ENCODE results near the gene NKAIN4. TPM values are rescaled to one million over a fixed set of nuclear protein-coding genes. Genes with fewer than 3 reads are reported as not detected.
"Not testable (repeated sequence)": the region's sequence is repeated elsewhere in the genome, so short reads cannot be mapped to it uniquely, and the experiment has no call there.

Gene NKAIN4
- total RNA-seq, 4 donors from 2014 or later = not detected

DNA sequence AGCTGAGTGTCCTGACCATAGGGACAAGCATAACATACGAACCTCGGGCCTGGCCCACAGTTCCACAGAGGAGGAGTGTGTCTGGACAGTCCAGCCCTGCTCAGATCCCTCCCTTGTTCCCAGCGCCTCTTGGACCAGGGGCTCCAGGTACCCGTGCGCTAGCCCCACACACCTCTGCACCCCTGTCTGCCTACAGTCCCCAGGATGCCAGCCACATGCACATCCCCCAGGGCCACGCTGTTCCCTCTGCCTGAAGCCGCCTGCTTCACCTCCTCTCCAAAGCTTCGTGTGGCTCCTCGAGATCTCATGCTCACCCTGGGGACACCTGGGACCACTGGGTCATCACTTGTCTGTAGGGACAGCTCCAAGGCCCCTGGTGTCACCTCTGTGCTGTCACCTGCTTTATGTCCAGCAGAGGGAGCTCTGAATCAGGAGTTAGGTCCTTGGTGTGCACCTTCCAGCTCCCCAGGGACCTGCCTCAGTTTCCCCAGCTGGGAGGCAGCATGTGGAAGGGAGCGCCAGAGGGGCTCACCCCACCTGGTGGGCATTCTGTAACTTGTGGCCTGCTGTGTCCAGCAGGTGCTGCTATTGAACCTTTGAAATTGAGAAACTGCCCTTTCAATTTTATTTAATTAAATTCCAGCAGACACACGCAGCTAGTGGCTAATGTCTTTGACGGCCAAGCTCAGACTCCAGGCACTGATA lies 31.0 kb downstream of the NKAIN4 start:
- TF ChIP-seq, protein P1, sequence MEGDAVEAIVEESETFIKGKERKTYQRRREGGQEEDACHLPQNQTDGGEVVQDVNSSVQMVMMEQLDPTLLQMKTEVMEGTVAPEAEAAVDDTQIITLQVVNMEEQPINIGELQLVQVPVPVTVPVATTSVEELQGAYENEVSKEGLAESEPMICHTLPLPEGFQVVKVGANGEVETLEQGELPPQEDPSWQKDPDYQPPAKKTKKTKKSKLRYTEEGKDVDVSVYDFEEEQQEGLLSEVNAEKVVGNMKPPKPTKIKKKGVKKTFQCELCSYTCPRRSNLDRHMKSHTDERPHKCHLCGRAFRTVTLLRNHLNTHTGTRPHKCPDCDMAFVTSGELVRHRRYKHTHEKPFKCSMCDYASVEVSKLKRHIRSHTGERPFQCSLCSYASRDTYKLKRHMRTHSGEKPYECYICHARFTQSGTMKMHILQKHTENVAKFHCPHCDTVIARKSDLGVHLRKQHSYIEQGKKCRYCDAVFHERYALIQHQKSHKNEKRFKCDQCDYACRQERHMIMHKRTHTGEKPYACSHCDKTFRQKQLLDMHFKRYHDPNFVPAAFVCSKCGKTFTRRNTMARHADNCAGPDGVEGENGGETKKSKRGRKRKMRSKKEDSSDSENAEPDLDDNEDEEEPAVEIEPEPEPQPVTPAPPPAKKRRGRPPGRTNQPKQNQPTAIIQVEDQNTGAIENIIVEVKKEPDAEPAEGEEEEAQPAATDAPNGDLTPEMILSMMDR (IDR thresholded peaks at IDR 0.05) = no peak
- no peak for ATAC-seq (ENCODE audit: low FRiP score)
- DNase-seq (ENCODE audit: low spot score) = no peak

DNA sequence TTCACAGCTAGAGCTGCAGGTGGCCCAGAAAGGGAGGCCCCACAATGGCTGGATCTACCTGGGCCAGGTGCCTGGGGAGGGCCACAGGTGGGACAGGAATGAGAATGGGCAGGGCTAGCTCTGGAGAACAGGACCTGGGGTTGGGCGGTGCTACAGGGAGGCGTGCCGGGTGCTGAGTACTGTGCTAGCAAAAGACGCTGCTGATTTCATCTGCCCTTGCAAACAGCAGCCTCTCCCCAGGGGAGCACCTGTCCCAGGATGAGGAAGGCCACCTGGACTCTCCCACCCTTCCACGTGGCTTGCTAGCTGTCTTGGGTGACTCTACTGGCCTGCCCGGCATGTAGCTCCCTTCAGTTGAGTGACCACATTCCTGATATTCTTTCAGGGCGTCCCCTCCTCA lies 31.7 kb downstream of the NKAIN4 start:
- TF ChIP-seq, protein P1 (IDR thresholded peaks at IDR 0.05) = no peak
- ATAC-seq (ENCODE audit: low FRiP score) = no peak
- no peak for DNase-seq (ENCODE audit: low spot score)

DNA sequence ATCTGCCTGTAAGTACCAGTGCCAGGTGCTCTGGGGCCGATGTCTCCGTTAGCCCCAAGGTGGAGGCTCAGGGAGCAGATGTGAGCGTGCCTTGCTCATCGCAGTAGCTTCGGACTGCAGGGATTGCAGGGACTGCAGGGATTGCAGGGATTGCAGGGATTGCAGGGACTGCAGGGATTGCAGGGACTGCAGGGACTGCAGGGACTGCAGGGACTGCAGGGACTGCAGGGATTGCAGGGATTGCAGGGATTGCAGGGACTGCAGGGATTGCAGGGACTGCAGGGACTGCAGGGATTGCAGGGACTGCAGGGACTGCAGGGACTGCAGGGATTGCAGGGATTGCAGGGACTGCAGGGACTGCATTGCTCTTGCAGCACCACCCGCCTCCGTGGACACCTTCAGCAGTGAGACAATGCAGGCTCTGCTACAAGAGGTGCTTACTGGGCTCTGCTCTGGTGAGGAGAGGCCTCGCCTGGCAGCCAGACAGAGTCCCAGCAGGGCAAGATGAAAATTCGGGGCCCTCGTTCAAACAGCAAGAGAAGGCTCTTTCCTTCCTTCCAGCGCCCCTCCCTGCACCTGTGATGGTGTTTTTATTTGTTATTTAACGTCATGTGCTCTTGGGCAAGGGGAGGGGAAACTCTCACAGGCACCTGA lies 32.7 kb downstream of the NKAIN4 start:
- not testable (repeated sequence) for ATAC-seq (ENCODE audit: low FRiP score); DNase-seq (ENCODE audit: low spot score)

DNA sequence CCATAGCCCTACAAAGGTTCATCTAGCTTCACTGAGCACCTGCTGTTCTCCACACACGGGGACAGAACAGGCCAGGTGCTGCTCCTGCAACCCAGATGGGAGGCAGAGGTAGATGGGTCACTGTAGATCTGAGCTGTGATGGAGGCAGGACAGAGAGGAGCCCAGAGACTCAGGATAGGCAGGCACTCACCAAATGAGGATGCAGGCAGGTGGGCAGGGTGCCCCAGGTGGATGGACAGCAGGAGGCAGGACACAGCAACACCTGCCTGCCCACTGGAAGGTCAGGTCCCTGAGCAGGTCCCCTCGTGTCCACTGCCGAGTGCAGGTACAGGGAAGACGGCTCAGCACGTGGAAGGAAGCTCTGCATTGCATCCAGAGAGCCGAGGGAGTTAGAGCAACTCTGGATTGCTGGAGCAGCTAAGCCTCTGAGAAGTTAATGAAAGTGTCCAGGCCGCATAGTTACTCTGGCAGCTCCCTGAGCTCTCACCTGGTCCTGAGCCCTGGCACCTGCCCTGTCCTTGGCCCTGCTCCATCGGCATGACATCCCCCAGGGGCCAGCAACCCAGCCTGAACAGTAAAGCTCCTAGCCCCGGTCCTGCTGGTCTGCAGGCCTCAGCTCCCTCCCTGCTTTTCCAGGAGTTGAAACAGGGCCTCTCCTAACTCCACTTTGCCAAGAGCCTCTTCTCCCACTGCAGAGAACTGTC lies 33.4 kb downstream of the NKAIN4 start:
- no peak for ATAC-seq (ENCODE audit: low FRiP score)
- TF ChIP-seq, protein P1 (IDR thresholded peaks at IDR 0.05) = no peak
- no peak for DNase-seq (ENCODE audit: low spot score)

DNA sequence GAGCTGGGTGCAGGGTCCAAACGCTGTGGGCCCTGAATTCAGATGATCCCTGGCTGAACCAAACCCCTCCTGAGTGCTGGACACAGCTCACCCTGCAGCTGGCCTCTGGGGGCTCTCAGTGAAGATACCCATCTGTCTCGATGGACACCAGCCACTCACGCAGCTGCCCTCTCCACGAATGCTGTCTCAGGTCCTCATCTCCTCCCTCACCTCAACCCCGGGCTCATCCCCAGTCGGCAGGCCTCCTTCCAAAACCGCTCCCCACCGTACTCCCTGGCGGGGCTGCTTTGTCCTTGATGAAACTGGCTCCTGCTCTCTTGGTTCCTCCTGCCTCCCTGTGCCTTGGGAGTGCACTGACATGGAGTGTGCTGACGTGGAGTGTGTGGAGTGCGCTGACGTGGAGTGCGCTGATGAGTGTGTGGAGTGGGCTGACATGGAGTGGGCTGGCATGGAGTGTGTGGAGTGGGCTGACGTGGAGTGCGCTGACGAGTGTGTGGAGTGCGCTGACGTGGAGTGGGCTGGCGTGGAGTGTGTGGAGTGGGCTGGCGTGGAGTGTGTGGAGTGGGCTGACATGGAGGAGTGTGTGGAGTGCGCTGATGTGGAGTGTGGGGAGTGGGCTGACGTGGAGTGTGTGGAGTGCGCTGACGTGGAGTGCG lies 34.3 kb downstream of the NKAIN4 start:
- TF ChIP-seq, protein P1 (IDR thresholded peaks at IDR 0.05) = no peak
- no peak for ATAC-seq (ENCODE audit: low FRiP score)
- no peak for DNase-seq (ENCODE audit: low spot score)

DNA sequence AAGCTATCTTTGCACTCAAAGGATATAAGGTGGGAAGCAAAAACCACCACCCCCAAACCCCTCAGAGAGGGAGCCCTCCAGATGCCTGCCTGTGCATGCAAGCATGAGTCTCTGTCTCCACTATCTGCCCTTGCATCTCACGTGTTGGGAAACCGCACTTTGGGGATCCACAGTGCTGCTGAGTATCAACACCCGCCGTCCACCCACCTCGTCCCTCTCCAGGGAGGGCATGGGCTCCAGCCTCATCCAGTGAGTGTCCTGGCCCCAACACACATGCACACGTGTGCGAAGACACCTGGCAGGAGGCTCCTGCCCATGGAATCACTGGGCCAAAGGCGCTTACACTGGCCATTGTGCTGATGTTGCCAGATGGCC lies 34.8 kb downstream of the NKAIN4 start:
- TF ChIP-seq, protein P1 (IDR thresholded peaks at IDR 0.05) = no peak
- ATAC-seq (ENCODE audit: low FRiP score) (no peak), DNase-seq (ENCODE audit: low spot score) (no peak)

Measured in omental fat pad (tissue), 4 donors.